GM10847 (cell line): ENCODE results near the gene DDIAS.

ENCODE experiments used
- POLR2A ChIP-seq: IDR thresholded peaks from 2 replicates; pipeline ENCODE4 v1.6.1; 2011; ENCODE audit not compliant: insufficient read length; ENCODE audit errors: extremely low read depth

Gene DDIAS

DNA sequence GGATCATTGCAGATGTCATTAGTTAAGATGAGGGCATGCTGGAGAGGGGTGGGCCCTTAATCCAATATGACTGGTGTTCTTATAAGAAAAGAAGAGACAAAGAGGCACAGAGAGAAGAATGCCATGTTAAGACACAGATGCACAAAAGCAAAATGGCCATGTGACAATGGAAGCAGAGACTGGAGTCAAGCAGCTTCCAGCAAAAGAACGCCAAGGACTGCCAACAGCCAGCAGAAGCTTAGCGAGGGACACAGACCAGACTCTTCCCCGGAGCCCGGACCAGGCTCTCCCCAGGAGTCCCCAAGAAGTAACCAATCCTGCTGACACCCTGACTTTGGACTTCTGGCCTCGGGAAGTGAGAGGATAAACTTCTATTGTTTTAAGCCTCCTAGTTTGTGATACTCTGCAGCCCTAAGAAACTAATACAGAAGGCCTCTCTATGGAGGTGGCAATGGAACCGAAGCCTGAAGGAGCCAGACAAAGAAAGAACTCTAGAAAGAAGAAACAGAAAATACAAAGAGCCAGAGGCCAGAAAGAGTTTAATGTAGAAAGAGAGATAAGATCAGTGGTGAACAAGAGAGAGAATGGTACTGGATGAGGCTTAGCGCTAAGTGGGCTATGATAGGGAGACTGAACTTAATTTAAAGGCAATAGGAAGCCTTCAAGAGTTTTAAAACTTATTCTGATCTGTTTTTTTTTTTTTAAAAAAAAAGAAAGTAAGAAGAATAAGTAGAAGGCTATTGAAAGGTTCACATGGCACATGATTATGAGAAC, 29.0 kb upstream of the DDIAS start:
- TF ChIP-seq POLR2A: no peak

DNA sequence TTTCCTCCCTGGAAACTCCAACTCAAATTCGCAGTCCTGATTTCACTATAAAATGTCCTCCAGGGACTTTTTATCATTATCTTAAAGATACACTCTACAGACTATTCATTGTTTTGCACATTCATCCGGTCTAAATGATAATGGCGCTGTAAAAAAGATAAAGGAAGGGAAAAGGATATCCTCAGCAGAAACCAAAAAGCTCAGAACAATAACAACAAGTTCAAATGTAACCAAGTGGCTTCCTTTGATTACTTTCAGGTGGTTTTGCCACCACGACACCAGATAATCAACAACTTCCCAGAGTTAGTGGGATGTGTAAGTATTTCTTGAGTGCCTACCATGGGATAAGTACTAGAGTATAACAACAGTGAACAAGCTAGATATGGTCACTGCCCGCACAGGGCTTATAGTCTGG, 27.6 kb upstream of the DDIAS start:
- no peak for TF ChIP-seq POLR2A

DNA sequence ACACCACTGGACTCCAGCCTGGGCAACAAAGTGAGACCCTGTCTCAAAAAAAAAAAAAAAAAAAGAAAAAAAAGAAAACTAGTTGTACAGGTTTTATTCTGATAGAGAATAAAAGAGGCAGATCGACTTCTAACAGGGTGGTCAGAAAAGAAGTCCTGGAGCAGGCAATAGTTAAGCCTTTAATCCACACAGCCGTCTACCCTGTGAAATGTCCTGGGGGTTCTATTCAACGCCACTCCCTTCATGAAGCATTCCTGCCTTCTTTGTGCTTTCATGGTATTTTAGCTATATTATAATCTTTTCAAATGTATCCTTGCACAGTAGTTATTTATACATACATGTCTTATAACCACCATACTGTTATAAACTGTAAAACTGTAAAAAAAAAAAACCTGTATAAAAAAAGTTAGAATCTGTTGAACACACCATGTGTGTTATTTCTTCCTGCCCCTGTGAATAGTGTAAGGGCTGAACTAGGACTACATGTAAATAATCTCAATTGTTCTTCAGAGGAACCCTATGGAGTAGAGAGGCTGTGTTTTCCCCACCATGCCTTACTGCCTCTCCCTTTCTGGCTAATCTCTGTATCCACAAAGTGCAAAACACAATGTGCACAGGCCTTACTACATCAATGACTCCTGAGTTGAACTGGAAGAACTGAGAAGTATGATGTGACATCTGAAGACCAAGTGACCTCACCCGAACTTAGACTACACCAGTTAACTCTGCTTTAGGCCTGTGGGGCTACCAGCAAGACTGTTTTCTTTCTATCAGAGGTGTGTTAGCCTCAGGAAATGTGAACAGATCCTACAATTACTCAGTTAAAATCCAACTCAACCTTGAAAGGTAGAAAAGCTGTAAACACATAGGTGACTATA, 26.7 kb upstream of the DDIAS start:
- no peak for TF ChIP-seq POLR2A

DNA sequence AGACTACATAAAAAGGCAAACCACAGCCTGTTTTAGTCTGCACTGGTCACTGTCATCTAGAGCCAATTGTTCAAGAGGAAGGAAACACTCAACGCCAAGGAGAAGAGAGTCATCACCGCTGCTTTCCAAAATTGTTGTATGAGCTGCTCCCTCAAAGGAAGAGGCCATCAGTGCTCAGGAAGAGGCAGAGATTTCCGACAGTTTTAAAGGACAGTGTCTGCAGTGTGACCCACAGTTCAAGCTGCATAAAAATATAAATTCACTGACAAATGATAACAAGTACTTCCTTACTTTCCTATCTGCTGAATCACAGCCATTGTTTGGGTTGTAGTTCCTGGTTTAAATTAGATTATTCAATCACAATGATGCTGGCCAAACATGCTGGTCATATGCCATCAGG, 17.7 kb upstream of the DDIAS start:
- TF ChIP-seq POLR2A: no peak

DNA sequence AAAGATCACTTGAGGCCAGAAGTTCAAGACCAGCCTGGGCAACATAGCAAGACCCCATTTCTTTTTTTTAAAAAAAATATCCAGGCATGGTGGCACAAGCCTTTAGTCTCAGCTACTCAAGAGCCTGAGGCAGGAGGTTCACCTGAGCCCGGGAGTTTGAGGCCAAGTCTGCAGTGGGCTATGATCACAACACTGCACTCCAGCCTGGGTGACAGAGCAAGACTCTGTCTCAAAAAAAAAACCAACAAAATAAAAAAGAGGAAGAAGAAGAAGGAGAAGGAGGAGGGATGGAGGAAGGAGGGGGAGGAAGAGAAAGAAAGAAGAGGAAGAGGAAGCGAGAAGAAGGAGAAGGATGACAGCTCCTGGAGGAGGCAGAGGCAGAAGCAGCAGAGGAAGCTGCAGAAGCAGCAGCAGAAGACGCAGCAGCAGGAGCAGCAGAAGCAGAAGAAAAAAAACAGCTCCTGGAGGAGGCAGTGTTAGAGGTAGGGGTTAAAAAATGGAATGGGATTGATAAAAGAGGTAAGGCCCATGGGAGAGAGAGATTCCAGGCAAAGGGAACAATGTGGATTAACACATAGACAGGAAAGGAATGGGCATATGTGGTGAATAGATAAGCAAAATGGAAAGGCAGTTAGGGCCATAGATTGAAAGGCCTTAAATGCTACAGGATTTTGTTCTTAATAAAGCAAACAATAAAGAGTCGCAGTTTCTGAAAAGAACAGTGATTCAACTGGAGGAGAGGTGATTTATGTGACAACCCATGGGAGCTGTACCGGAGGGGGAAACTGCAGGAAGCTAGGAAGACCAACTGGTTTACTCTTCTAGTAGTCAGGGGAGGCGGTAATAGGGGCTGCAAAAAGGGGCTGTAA, 12.2 kb upstream of the DDIAS start:
- TF ChIP-seq POLR2A: no peak

DNA sequence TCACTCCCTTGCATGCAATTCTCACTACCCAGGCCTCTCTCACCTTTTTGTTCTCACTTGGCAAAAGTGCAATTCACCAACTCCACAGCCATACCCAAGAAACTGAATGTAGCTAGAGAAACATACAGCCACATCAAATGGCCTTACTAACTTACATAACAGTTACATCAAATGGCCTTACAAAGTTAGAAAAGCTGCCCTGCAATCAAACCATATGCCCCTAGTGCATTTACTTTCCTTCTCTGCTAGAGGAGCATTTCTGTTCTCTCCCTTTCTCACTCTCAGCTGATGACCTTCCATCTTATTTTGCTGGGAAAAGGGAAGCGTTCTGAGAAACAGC, 11.6 kb upstream of the DDIAS start:
- TF ChIP-seq POLR2A: no peak

DNA sequence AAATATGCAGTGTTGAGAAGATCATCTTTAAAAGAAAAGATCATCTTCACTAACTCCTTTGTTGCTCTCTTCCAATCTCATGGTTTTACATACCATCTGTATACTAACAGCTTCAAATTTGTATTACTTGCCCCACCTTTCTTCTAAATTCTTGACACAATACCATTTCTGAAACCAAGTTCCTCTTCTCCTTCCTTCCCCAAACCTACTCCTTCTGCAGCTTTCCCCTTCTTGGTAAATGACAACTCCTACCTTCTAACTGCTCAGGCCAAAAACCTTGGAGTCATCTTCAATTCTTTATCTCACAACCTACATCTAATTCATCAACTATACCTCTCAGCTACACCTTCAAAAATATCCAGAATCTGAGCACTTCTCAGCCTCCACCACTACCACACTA, 10.6 kb upstream of the DDIAS start:
- no peak for TF ChIP-seq POLR2A

DNA sequence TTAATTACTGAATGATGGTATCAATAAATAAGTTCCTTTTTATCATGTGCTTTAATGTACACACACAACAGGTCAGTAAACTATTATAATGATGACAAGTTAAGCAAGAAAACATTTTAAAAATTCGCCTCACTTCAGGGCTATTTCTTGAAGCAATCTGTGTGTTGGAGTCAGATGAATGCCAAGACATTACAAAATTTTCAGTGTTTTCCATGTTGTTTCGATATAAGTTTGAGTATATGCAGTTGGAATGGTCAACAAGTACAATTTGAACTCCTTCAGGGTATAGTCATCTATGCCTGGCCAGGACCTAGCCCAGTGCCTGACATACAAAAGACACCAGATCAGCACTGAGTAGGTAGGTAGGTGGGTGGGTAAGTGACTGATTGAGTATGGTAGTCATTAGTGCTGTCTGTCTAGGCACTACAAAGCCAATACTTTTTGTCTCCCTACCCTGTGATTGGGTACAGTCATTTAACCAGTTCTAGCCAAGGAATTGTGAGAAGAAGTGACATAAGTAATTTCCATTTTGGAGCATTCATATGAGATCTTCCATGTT, 8.8 kb upstream of the DDIAS start:
- TF ChIP-seq POLR2A: no peak

GRCh38 chr11:82895437-82896091, 6.0 kb upstream of the DDIAS start:
- no peak for TF ChIP-seq POLR2A

DNA sequence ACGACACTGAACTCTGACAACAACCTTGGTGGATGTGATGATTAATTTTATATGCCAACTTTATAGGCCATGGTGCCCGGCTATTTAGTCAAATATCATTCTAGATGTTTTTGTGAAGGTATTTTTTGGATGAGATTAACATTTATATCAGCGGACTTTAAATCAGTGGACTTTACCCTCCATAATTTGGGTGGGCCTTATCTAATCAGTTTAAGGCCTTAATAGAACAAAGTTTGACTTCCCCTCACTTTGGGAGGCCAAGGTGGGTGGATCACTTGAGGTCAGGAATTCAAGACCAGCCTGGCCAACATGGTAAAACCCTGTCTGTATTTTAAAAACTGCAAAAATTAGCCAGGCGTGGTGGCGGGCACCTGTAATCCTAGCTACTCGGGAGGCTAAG, 5.4 kb upstream of the DDIAS start:
- TF ChIP-seq POLR2A: no peak

DNA sequence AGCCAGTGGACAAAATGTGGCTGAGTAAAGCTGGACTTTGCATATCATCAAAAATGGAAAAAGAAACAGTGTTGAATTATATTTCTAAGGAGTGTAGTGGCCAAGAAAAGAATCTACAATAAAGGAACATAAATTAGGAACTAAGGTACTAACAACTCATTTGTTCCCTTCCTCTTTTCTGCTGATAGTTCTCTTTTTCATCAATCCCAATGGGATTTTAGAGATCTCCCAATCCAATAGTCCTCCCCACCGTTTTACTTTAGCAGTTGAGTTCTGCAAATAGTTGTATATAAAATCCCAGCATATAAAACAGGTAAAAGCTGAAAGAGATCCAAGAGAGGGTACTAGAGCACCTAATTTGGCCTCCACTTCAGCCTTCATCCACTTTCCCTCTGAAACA, 3.3 kb upstream of the DDIAS start:
- no peak for TF ChIP-seq POLR2A

GRCh38 chr11:82899186-82899820, 2.2 kb upstream of the DDIAS start:
- TF ChIP-seq POLR2A: no peak

GRCh38 chr11:82899957-82900276, 1.6 kb upstream of the DDIAS start:
- TF ChIP-seq POLR2A: no peak
